Right atrium auricular region (tissue), 2 donors: ENCODE results near the gene CAPN10. TPM values are rescaled to one million over a fixed set of nuclear protein-coding genes. Genes with fewer than 3 reads are reported as not detected.

Experiments used
- DNase-seq: peaks from one replicate; pipeline ENCODE4 v3.0.0-alpha.2; 2019; ENCODE audit warnings: low spot score
- H3K27ac ChIP-seq, 2 donors: fragments of 200-600 bp; sonication (generic); 1 replicate in 1 of 2; 2 replicates in 1 of 2; pipeline ENCODE4 v1.5.1; 2016 to 2019
- H3K27me3 ChIP-seq, 2 donors: fragments of 200-600 bp; sonication (generic); one replicate each; pipeline versions ENCODE4 v1.5.1 to v1.6.0; 2017 to 2019
- H3K36me3 ChIP-seq: fragments of 200-600 bp; sonication (generic); one replicate; pipeline ENCODE4 v1.5.1; 2016
- H3K4me1 ChIP-seq, 2 donors: fragments of 200-600 bp; sonication (generic); one replicate each; pipeline versions ENCODE4 v1.5.1 to v1.6.0; 2017 to 2019
- H3K4me3 ChIP-seq, 2 donors: fragments of 200-600 bp; sonication (generic); 1 replicate in 1 of 2; 2 replicates in 1 of 2; pipeline ENCODE4 v1.5.1; 2017 to 2019; ENCODE audit warnings: mild to moderate bottlenecking in 1 of 2, moderate library complexity in 1 of 2
- H3K9me3 ChIP-seq, 2 donors: fragments of 200-600 bp; sonication (generic); one replicate each; pipeline ENCODE4 v1.5.1; 2019
- total RNA-seq, 2 donors: library from RNA; depleted of rRNA; stranded (reverse); fragments of >200 nt; gene quantifications; one replicate each; pipeline ENCODE4 v1.1.0, GENCODE V29; 2016
- TF ChIP-seq, protein P1 (sequence below), 2 donors: fragments of 200-600 bp; sonication (generic); IDR thresholded peaks; one replicate each; pipeline ENCODE4 v1.5.1; 2019; ENCODE audit warnings: antibody characterized with exemption in 2 of 2

Gene CAPN10
- total RNA-seq, 2 donors from 2014 or later = 14.1 to 14.6 TPM

DNA sequence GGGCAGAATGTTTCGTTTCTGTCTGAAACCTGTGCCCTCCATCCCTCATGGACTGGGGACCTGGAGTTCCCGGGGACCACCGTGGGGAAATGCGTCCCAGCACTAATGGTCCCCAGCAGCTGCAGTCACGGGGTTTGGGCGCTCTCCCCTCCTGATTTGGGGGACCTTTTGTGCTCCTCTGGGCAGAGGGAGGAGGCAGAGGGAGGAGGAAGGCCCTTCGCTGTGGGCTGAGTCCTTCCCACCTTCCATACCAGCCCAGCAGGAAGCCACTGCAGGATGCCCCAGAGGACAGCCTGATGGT is 41.9 kb downstream of the CAPN10 start:
- Histone ChIP-seq H3K27ac (no peak overlapping the region), H3K4me3 (no peak overlapping the region), H3K27me3 (no peaks in the 10 kb centered on the region), H3K36me3 (no peaks in the 10 kb centered on the region), H3K4me1 (no peaks in the 10 kb centered on the region), H3K9me3 (no peaks in the 10 kb centered on the region)
- no peak for DNase-seq
- TF ChIP-seq, protein P1, sequence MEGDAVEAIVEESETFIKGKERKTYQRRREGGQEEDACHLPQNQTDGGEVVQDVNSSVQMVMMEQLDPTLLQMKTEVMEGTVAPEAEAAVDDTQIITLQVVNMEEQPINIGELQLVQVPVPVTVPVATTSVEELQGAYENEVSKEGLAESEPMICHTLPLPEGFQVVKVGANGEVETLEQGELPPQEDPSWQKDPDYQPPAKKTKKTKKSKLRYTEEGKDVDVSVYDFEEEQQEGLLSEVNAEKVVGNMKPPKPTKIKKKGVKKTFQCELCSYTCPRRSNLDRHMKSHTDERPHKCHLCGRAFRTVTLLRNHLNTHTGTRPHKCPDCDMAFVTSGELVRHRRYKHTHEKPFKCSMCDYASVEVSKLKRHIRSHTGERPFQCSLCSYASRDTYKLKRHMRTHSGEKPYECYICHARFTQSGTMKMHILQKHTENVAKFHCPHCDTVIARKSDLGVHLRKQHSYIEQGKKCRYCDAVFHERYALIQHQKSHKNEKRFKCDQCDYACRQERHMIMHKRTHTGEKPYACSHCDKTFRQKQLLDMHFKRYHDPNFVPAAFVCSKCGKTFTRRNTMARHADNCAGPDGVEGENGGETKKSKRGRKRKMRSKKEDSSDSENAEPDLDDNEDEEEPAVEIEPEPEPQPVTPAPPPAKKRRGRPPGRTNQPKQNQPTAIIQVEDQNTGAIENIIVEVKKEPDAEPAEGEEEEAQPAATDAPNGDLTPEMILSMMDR (IDR thresholded peaks at IDR 0.05) = no peak

DNA sequence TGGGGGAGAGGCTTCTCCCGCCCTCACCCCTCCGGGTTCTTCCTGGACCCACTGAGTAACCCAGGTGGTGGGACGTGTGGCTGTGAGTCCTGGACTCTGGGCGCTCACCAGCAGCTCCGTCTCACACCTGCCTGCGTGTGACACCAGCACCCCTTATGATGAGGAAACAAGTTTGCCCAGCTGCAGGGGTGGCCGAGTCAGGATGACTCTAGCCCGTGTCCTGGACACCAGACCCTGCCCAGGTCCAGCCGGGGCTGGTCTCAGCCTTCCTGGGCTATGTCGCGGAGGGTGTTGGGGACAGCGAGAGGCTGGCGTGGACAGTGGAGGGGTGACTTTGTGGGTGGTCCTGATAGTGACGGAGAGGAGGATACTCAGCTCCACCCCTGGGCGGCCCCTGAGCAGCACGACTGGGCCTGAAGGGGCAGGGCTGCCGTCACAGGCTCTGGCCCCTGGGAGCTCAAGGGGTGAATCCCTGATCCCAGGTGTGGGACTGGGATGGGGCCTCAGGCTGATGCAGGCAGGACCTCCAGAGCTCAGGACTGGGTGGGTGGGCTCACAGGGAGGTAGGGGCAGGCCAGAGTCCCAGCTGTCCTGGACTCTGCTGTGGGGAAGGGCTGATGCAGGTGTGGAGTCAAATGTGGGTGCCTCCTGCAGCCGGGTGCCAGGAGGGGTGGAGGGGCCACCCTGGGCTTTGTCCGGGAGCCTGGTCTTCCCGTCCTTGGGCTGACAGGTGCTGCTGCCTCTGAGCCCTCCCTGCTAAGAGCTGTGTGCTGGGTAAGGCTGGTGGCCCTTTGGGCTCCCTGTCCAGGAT is 42.5 kb downstream of the CAPN10 start:
- no peak for DNase-seq
- Histone ChIP-seq H3K4me1 (no peaks in the 10 kb centered on the region), H3K9me3 (no peaks in the 10 kb centered on the region), H3K4me3 (no peak overlapping the region), H3K36me3 (no peaks in the 10 kb centered on the region), H3K27ac (no peak overlapping the region), H3K27me3 (no peaks in the 10 kb centered on the region)
- TF ChIP-seq, protein P1 (IDR thresholded peaks at IDR 0.05) = no peak

DNA sequence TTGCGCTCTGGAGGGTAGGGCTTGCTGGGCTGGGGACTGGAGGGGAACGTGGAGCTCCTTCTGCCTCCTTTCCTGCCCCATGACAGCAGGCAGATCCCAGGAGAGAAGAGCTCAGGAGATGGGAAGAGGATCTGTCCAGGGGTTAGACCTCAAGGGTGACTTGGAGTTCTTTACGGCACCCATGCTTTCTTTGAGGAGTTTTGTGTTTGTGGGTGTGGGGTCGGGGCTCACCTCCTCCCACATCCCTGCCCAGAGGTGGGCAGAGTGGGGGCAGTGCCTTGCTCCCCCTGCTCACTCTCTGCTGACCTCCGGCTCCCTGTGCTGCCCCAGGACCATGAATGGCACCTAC is 43.1 kb downstream of the CAPN10 start:
- TF ChIP-seq, protein P1 (IDR thresholded peaks at IDR 0.05) = no peak
- DNase-seq = no peak

DNA sequence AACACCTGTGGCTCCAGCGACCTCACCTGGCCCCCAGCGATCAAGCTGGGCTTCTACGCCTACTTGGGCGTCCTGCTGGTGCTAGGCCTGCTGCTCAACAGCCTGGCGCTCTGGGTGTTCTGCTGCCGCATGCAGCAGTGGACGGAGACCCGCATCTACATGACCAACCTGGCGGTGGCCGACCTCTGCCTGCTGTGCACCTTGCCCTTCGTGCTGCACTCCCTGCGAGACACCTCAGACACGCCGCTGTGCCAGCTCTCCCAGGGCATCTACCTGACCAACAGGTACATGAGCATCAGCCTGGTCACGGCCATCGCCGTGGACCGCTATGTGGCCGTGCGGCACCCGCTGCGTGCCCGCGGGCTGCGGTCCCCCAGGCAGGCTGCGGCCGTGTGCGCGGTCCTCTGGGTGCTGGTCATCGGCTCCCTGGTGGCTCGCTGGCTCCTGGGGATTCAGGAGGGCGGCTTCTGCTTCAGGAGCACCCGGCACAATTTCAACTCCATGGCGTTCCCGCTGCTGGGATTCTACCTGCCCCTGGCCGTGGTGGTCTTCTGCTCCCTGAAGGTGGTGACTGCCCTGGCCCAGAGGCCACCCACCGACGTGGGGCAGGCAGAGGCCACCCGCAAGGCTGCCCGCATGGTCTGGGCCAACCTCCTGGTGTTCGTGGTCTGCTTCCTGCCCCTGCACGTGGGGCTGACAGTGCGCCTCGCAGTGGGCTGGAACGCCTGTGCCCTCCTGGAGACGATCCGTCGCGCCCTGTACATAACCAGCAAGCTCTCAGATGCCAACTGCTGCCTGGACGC is 43.6 kb downstream of the CAPN10 start:
- Histone ChIP-seq H3K9me3 (no peaks in the 10 kb centered on the region), H3K4me3 (no peak overlapping the region), H3K27ac (no peak overlapping the region), H3K36me3 (no peaks in the 10 kb centered on the region), H3K4me1 (no peaks in the 10 kb centered on the region), H3K27me3 (no peaks in the 10 kb centered on the region)
- DNase-seq = no peak
- TF ChIP-seq, protein P1 (IDR thresholded peaks at IDR 0.05) = no peak

More for the DNA sequence above, 43.1 kb downstream of the CAPN10 start:
- Histone ChIP-seq H3K4me3 (no peak overlapping the region), H3K4me1 (no peaks in the 10 kb centered on the region), H3K27me3 (no peaks in the 10 kb centered on the region), H3K27ac (no peak overlapping the region), H3K36me3 (no peaks in the 10 kb centered on the region), H3K9me3 (no peaks in the 10 kb centered on the region)

DNA sequence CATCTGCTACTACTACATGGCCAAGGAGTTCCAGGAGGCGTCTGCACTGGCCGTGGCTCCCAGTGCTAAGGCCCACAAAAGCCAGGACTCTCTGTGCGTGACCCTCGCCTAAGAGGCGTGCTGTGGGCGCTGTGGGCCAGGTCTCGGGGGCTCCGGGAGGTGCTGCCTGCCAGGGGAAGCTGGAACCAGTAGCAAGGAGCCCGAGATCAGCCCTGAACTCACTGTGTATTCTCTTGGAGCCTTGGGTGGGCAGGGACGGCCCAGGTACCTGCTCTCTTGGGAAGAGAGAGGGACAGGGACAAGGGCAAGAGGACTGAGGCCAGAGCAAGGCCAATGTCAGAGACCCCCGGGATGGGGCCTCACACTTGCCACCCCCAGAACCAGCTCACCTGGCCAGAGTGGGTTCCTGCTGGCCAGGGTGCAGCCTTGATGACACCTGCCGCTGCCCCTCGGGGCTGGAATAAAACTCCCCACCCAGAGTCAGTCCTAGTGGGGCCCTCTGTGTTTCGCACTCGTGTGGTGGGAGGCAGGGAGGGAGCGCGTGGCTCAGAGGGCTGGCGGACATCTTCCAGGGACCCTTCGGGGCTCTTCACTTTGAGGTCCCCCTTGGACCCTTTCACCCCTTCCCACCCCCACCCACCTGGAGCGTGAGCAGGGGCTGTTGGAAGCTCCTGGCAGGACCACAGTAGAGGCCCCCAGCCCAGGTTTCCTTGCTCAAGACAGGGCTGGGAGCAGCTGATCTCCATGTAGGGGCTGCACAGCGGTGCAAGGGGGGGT is 44.4 kb downstream of the CAPN10 start:
- Histone ChIP-seq H3K9me3 (no peaks in the 10 kb centered on the region), H3K27me3 (no peaks in the 10 kb centered on the region), H3K4me3 (no peak overlapping the region), H3K4me1 (no peaks in the 10 kb centered on the region), H3K36me3 (no peaks in the 10 kb centered on the region), H3K27ac (no peak overlapping the region)
- DNase-seq = no peak
- TF ChIP-seq, protein P1 (IDR thresholded peaks at IDR 0.05) = no peak
